RWPE1 (cell line): ENCODE measurements around the gene ZBTB17.
A peak's percentile ranks its signal among the peaks of the same experiment; 100 is the strongest.

Source experiments
- CTCF ChIA-PET: fragments of 350-600 bp; sonication (Branson Sonifier 250); formaldehyde crosslinking; extraction: SDS; loops from one replicate; lab custom pipeline; 2021; lab: Yijun Ruan, JAX
- POLR2A ChIA-PET: fragments of 400-600 bp; formaldehyde crosslinking; extraction: SDS; loops from one replicate; lab custom pipeline; 2020; ENCODE audit warnings: antibody characterized with exemption; ENCODE audit not compliant: low non-redundant PET; lab: Yijun Ruan, JAX
- DNase-seq: peaks from one replicate; pipeline ENCODE4 v3.0.0; 2012; ENCODE audit warnings: low spot score
- H3K27ac ChIP-seq: fragments of 450-650 bp; 2 replicates; pipeline ENCODE4 v1.5.1; 2017
- CTCF ChIP-seq: fragments of 450-650 bp; conservative IDR thresholded peaks from 2 replicates; pipeline ENCODE4 v1.5.1; 2017; ENCODE audit warnings: low read depth, mild to moderate bottlenecking

Gene ZBTB17

GRCh38 chr1:16019644-16020277, 43.9 kb upstream of the ZBTB17 start:
- no peak for DNase-seq
- ChIA-PET POLR2A (no interaction called here), CTCF (no interaction called here)
- TF ChIP-seq CTCF, result no peak
- no peak overlapping the region for H3K27ac ChIP-seq

- TF ChIP-seq CTCF, result no peak
- H3K27ac ChIP-seq, result no peak overlapping the region
- no peak for DNase-seq
- POLR2A ChIA-PET, result no interaction called here
- CTCF ChIA-PET, result no interaction called here
Measured at GRCh38 chr1:16018749-16019643, 43.1 kb upstream of the ZBTB17 start.

GRCh38 chr1:16018308-16018707, 42.4 kb upstream of the ZBTB17 start:
- ChIA-PET CTCF (no interaction called here), POLR2A (no interaction called here)
- DNase-seq, result no peak
- no peak for TF ChIP-seq CTCF
- peak overlapping the region; percentile 25; the same call in 1 of the 2 replicates for H3K27ac ChIP-seq

- POLR2A ChIA-PET, result no interaction called here
- CTCF ChIA-PET, result interaction anchor here (1.0 kb wide), 1 partner anchor 10 kb away, joined by 7 read pairs; no protein-coding TSS in a partner anchor
- H3K27ac ChIP-seq, result peak within 1 kb of the TSS; percentile 25; the same call in 1 of the 2 replicates
- no peak for DNase-seq
- TF ChIP-seq CTCF, result no peak
Measured at GRCh38 chr1:16017461-16018303, 41.8 kb upstream of the ZBTB17 start, which contains the start of gene HSPB7. HSPB7 (minus strand) TSS chr1:16018043; CDS start chr1:16017963, 80 bp downstream.

GRCh38 chr1:16017076-16017460, 41.2 kb upstream of the ZBTB17 start:
- CTCF ChIA-PET, result interaction anchor here (1.0 kb wide), 1 partner anchor 9 kb away, joined by 7 read pairs; no protein-coding TSS in a partner anchor
- POLR2A ChIA-PET, result no interaction called here
- no peak for TF ChIP-seq CTCF
- DNase-seq, result no peak
- H3K27ac ChIP-seq, result no peak overlapping the region
